Measurements from ENCODE around the gene ZNF586.
"Not testable (repeated sequence)": the region's sequence is repeated elsewhere in the genome, so short reads cannot be mapped to it uniquely, and the experiment has no call there.

Gene ZNF586

DNA sequence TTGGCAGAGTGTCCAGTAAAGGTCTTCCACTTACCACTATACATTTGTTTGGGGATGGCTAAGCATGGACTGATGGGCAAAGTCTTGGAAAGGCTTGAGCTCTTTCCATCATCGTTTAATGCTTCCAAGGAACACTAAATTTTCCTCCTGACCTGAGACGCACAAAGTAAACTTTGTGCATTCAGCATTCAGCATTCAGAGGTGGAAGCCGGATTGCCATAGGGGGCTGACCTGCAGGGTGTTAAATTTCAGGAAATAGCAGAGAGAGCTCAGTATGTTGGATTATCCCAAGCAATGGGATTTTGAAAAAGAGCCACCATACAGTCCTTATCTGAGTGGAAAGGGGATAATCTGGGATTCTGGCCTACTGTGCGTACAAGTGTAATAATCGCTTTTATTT lies 31.2 kb downstream of the ZNF586 start:
- no peak overlapping the region for H3K4me3 ChIP-seq (ENCODE audit: low read depth, low read length)
- TF ChIP-seq, protein P1, sequence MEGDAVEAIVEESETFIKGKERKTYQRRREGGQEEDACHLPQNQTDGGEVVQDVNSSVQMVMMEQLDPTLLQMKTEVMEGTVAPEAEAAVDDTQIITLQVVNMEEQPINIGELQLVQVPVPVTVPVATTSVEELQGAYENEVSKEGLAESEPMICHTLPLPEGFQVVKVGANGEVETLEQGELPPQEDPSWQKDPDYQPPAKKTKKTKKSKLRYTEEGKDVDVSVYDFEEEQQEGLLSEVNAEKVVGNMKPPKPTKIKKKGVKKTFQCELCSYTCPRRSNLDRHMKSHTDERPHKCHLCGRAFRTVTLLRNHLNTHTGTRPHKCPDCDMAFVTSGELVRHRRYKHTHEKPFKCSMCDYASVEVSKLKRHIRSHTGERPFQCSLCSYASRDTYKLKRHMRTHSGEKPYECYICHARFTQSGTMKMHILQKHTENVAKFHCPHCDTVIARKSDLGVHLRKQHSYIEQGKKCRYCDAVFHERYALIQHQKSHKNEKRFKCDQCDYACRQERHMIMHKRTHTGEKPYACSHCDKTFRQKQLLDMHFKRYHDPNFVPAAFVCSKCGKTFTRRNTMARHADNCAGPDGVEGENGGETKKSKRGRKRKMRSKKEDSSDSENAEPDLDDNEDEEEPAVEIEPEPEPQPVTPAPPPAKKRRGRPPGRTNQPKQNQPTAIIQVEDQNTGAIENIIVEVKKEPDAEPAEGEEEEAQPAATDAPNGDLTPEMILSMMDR (IDR thresholded peaks at IDR 0.05; ENCODE audit: borderline replicate concordance, insufficient read depth, low read depth, low read length) = no peak

DNA sequence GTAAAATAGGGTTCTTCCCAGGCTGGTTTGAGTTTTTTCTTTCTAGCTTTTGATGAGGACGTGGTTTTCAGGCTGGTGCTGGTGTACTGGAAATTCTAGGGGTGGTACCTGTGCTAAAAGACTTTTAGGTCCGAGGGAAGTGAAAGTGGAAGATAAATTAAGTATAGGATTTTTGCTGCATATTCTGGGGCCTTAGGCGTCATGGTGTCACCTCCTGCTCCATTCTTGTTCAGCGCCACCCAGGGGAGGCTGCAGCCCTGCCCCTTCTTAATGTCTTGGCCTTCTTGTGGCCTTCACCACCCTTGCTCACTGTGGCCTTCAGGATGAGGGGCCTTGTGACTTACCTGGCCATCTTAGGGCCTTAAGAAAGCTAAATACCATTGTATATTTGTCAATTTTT lies 32.8 kb downstream of the ZNF586 start:
- H3K4me3 ChIP-seq (ENCODE audit: low read depth, low read length) = no peak overlapping the region
- TF ChIP-seq, protein P1 (IDR thresholded peaks at IDR 0.05; ENCODE audit: borderline replicate concordance, insufficient read depth, low read depth, low read length) = no peak

DNA sequence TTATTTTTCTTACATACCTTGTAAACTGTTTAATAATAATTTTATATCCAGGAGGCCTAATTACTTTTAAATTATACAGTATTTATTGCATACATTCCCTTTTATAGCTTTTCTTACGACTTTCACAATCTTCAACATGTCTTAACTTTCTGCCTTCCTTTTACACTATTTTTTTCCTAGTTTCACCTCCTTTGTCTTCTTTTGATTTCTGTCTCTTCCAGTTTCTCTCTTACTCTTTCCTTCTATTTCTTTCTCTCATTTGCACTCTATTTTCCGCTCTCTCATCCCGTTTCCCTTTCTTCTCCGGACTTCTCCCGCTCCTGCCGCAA lies 33.8 kb downstream of the ZNF586 start:
- H3K4me3 ChIP-seq (ENCODE audit: low read depth, low read length) = no peak overlapping the region
- TF ChIP-seq, protein P1 (IDR thresholded peaks at IDR 0.05; ENCODE audit: borderline replicate concordance, insufficient read depth, low read depth, low read length) = no peak

DNA sequence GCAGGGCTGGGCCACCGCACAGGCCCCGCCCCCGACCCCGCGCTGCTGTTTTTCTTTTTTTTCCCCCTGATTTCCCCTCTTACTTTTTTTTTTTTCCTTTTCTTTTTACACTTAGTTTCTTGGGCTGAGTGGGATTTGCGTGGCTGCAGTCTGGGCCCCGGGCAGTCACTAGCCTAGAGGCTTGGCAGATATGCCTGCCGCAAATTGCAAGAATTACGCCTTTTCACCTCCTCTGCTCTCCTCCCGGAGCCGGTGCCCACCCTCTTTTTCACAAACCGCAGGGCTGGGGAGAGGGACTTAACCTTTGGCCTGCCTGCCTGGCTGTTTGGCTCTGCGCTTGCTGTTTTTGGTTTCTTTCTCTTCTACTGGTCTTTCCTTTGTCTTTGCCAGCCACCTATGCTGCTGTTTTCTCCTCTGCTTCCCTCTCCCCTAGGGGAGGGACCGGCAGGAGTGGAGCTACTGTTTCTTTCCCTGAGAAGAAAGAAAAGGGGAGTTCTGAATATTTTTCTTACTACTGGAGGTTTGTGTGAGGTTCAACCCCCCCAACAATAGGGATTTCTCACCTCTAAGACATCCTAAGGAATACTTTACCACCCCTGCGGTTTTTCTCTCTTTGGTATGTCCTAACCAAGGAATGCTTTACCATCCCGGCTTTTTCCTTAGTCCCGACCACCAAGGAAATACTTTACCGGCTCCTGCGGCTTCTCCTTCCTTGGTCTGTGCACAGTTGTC lies 34.3 kb downstream of the ZNF586 start:
- TF ChIP-seq, protein P1 (IDR thresholded peaks at IDR 0.05; ENCODE audit: borderline replicate concordance, insufficient read depth, low read depth, low read length) = no peak
- no peak overlapping the region for H3K4me3 ChIP-seq (ENCODE audit: low read depth, low read length)

DNA sequence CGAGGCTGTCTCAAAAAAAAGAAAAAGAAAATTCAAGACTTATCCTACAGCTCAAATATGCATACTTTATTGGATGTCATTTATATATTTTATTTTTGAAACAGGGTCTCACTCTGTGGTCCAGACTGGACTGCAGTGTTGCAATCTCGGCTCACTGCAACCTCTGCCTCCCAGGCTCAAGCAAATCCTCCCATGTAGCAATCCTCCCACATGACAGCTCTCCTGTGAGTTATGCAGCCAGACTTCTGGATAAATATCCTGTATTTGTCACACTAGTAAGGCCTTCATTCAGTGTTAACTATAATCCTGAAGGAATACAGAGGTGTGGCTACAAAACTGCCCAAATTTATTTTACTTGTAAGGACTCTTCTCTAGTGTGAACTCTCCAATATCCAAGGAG lies 38.1 kb downstream of the ZNF586 start:
- TF ChIP-seq, protein P1 (IDR thresholded peaks at IDR 0.05; ENCODE audit: borderline replicate concordance, insufficient read depth, low read depth, low read length) = no peak
- no peak overlapping the region for H3K4me3 ChIP-seq (ENCODE audit: low read depth, low read length)

DNA sequence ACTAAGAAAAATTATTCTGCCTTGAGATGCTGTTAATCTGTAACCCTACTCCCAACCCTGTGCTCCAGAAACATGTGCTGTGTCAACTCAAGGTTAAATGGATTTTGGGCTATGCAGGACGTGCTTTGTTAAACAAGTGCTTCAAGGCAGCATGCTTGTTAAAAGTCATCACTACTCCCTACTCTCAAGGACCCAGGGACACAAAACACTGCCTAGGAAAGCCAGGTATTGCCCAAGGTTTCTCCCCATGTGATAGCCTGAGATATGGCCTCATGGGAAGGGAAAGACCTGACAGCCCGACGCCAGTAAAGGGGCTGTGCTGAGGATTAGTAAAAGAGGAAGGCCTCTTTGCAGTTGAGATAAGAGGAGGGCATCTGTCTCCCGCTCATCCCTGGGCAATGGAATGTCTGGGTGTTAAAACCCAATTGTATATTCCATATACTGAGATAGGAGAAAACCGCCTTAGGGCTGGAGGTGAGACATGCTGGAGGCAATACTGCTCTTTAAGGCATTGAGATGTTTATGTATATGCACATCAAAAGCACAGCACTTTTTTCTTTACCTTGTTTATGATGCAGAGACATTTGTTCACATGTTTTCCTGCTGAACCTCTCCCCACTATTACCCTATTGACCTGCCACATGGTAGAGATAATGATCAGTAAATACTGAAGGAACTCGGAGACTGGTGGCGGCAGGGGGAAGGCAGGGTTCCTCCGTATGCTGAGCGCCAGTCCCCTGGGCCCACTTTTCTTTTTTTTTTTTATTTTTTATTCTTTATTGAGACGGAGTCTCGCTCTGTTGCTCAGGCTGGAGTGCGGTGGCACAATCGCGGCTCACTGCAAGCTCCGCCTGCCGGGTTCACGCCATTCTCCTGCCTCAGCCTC lies 41.2 kb downstream of the ZNF586 start:
- not testable (repeated sequence) for H3K4me3 ChIP-seq (ENCODE audit: low read depth, low read length)

DNA sequence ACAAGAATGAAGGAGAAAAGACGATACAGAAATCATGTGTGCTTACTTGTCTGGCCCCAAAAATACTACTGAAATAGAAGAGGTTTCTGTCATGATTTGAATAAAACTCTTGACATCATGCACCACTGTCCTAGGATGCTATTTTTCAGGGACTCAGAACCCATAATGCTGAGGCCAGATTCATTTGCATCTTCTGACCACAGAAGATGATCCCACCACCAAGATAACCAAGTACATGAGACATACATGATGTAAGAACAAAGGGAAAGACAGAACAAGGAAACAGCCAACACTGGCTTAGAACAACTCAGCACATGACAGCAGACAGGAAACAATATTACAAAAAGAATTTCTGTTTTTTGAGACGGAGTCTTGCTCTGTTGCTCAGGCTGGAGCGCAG lies 42.8 kb downstream of the ZNF586 start:
- TF ChIP-seq, protein P1 (IDR thresholded peaks at IDR 0.05; ENCODE audit: borderline replicate concordance, insufficient read depth, low read depth, low read length) = no peak
- no peak overlapping the region for H3K4me3 ChIP-seq (ENCODE audit: low read depth, low read length)

DNA sequence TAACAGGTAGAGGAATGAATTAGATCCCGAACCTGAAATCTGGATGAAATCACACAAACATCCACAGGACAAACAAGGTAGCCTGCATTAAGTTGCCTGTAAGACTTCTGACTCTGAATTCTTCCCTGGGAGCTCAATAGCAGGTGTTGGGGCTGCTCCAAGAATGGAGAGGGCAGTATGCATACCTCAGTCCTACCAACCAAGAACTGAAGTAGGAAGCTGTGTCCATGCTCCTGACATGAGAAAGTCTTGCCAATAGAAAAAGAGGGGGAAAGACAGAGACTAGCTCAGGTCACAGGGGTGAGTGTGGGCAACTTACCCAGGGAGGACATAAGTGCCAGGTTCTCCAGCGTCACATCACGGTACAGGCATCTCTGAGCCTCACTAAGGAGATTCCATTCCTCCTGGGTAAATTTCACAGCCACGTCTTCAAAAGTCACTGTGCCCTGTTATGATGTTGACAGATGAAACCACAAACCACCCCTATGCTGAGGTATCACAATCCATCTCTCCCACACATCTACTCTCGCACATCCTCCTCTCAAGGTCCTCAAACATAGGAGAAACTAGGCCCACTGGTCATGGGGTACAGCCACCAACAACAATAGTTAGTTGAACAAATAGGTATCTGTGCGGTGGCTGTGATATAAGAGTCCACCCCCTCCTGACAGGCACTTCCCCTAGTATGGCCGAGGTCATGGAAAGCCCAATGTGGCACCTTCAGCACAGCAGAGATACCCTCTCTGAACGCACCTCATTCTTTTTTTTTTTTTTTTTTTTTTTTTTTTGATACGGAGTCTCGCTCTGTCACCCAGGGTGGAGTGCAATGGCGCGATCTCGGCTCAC lies 43.7 kb downstream of the ZNF586 start:
- not testable (repeated sequence) for H3K4me3 ChIP-seq (ENCODE audit: low read depth, low read length)

Measured in GM12875 (cell line).